DOHH2 (cell line): Measurements from ENCODE around the gene TAF1B.

ENCODE experiments used
- H3F3A ChIP-seq: fragments of 200-600 bp; sonication (generic), shearing (Covaris generic); 2 replicates; pipeline ENCODE4 v1.6.0; 2016; ENCODE audit warnings: antibody characterized with exemption, mild to moderate bottlenecking; ENCODE audit not compliant: control insufficient read depth, insufficient read depth
- H3K27ac ChIP-seq: fragments of 200-600 bp; sonication (generic); 2 replicates; pipeline ENCODE4 v1.5.1; 2014; ENCODE audit warnings: low read depth, mild to moderate bottlenecking, low read length, moderate library complexity
- H3K27me3 ChIP-seq: fragments of 200-600 bp; sonication (generic); 2 replicates; pipeline ENCODE4 v1.6.1; 2014; ENCODE audit warnings: mild to moderate bottlenecking, low read length, mixed read lengths; ENCODE audit not compliant: control insufficient read depth
- H3K36me3 ChIP-seq: fragments of 200-600 bp; sonication (generic); 2 replicates; pipeline ENCODE4 v1.6.1; 2014; ENCODE audit warnings: mild to moderate bottlenecking, low read length, moderate library complexity, mixed read lengths; ENCODE audit not compliant: control insufficient read depth
- H3K4me1 ChIP-seq: fragments of 200-600 bp; sonication (generic); 2 replicates; pipeline ENCODE4 v1.6.1; 2014; ENCODE audit warnings: mild to moderate bottlenecking, low read length, mixed read lengths; ENCODE audit not compliant: control insufficient read depth
- H3K4me2 ChIP-seq: fragments of 200-600 bp; sonication (generic); 2 replicates; pipeline ENCODE4 v1.6.0; 2014; ENCODE audit warnings: mild to moderate bottlenecking, low read length, moderate library complexity
- H3K4me3 ChIP-seq: fragments of 200-600 bp; sonication (generic); 2 replicates; pipeline ENCODE4 v1.5.1; 2014; ENCODE audit warnings: mild to moderate bottlenecking, low read length, mixed read lengths
- H3K79me2 ChIP-seq: fragments of 200-600 bp; sonication (generic); 2 replicates; pipeline ENCODE4 v1.6.1; 2014; ENCODE audit warnings: mild to moderate bottlenecking, low read length, mixed read lengths; ENCODE audit not compliant: control insufficient read depth
- H3K9me2 ChIP-seq: fragments of 200-600 bp; sonication (generic); replicated peaks from 2 replicates; pipeline ENCODE4 v1.6.1; 2014; ENCODE audit warnings: mild to moderate bottlenecking, low read length, mixed read lengths; ENCODE audit not compliant: control insufficient read depth
- H3K9me3 ChIP-seq: fragments of 200-600 bp; sonication (generic); 2 replicates; pipeline ENCODE4 v1.6.1; 2014; ENCODE audit warnings: antibody characterized with exemption, low read length, mixed read lengths; ENCODE audit not compliant: control insufficient read depth, insufficient read depth
- H4K20me1 ChIP-seq: fragments of 200-600 bp; sonication (generic); 2 replicates; pipeline ENCODE4 v1.6.0; 2014; ENCODE audit warnings: low read depth, mild to moderate bottlenecking, antibody characterized with exemption, low read length, moderate library complexity; ENCODE audit not compliant: control insufficient read depth, insufficient read depth
- EZH2phosphoT487 ChIP-seq: fragments of 200-600 bp; sonication (generic); IDR thresholded peaks from 2 replicates; pipeline ENCODE4 v1.6.1; 2017; ENCODE audit warnings: borderline replicate concordance, mild to moderate bottlenecking, antibody characterized with exemption, low read length, moderate library complexity, mixed read lengths
- TF ChIP-seq, protein P1 (sequence below): fragments of 200-600 bp; sonication (generic); IDR thresholded peaks from one replicate; pipeline ENCODE4 v1.5.1; 2014; ENCODE audit warnings: antibody characterized with exemption, mild to moderate bottlenecking, low read depth, low read length; ENCODE audit not compliant: poor library complexity, severe bottlenecking

Gene TAF1B

GRCh38 chr2:9941996-9942390, 98.7 kb downstream of the TAF1B start:
- no peaks in the 10 kb centered on the region for H3K79me2 ChIP-seq
- no peaks in the 10 kb centered on the region for H3K4me1 ChIP-seq
- H3F3A ChIP-seq: no peaks in the 10 kb centered on the region
- H3K27me3 ChIP-seq: peaks cover 24% of the 10 kb centered on the region
- no peaks in the 10 kb centered on the region for H4K20me1 ChIP-seq
- H3K27ac ChIP-seq: no peak overlapping the region
- no peak for TF ChIP-seq EZH2phosphoT487
- no peak overlapping the region for H3K4me3 ChIP-seq
- H3K9me3 ChIP-seq: no peaks in the 10 kb centered on the region
- H3K36me3 ChIP-seq: no peaks in the 10 kb centered on the region
- H3K9me2 ChIP-seq: no peaks in the 10 kb centered on the region
- H3K4me2 ChIP-seq: no peak overlapping the region

DNA sequence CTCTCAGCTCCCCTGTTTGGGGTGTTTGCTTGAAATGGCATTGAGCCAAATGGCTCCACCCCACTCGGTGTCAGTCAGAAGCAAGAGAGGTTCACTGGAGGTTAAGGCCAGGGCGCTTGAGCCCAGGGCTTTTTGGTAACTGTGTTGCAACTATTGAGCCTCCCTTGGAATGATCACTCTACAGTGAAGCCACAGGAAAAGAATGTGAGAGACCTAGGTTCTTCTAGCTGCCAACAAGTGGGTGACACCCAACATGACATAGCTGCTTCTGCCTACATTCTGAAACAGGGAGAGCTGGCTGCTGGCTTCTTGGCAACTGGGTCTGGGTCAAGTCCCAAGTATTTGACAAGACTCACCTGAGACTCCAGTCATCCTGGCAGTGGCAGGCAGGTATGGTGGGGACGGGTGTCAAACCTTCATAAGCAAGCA, 101.1 kb downstream of the TAF1B start:
- Histone ChIP-seq H3K27me3 (peaks cover 26% of the 10 kb centered on the region), H3K27ac (no peak overlapping the region), H3K79me2 (no peaks in the 10 kb centered on the region), H4K20me1 (no peaks in the 10 kb centered on the region), H3K4me3 (no peak overlapping the region), H3K9me3 (no peaks in the 10 kb centered on the region), H3K4me1 (no peaks in the 10 kb centered on the region), H3K36me3 (no peaks in the 10 kb centered on the region), H3K4me2 (no peak overlapping the region), H3F3A (no peaks in the 10 kb centered on the region), H3K9me2 (no peaks in the 10 kb centered on the region)
- no peak for TF ChIP-seq EZH2phosphoT487
- TF ChIP-seq, protein P1, sequence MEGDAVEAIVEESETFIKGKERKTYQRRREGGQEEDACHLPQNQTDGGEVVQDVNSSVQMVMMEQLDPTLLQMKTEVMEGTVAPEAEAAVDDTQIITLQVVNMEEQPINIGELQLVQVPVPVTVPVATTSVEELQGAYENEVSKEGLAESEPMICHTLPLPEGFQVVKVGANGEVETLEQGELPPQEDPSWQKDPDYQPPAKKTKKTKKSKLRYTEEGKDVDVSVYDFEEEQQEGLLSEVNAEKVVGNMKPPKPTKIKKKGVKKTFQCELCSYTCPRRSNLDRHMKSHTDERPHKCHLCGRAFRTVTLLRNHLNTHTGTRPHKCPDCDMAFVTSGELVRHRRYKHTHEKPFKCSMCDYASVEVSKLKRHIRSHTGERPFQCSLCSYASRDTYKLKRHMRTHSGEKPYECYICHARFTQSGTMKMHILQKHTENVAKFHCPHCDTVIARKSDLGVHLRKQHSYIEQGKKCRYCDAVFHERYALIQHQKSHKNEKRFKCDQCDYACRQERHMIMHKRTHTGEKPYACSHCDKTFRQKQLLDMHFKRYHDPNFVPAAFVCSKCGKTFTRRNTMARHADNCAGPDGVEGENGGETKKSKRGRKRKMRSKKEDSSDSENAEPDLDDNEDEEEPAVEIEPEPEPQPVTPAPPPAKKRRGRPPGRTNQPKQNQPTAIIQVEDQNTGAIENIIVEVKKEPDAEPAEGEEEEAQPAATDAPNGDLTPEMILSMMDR: no peak

- Histone ChIP-seq H3K9me3 (no peaks in the 10 kb centered on the region), H3K4me1 (peaks cover 2% of the 10 kb centered on the region), H3K27ac (no peak overlapping the region), H3K79me2 (no peaks in the 10 kb centered on the region), H3F3A (no peaks in the 10 kb centered on the region), H4K20me1 (no peaks in the 10 kb centered on the region), H3K36me3 (no peaks in the 10 kb centered on the region), H3K4me3 (no peak overlapping the region), H3K27me3 (peaks cover 37% of the 10 kb centered on the region), H3K4me2 (no peak overlapping the region), H3K9me2 (no peaks in the 10 kb centered on the region)
- TF ChIP-seq, protein P1: no peak
- TF ChIP-seq EZH2phosphoT487: no peak
These were observed 102.3 kb downstream of the TAF1B start for GRCh38 chr2:9945596-9945995.

DNA sequence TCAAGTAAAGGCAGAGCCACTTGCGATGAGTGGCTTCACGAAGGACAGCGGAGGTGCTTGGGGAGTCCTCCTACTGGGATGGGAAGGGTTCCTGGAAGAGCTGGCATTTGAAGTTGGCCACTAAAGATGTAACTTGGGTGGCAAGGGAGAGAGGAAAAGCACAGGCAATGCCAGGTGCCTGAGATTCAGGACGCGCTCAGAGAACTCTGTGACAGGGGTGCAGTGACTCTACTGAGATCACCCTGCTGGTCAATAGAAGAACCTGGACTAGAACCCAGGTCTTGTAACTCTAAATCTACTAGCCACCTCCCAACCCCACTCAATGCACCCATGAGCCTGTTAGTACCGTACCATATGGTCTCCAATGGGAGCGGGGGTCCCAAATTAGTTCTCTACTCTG, 102.8 kb downstream of the TAF1B start:
- no peak overlapping the region for H3K27ac ChIP-seq
- H3K27me3 ChIP-seq: peaks cover 40% of the 10 kb centered on the region
- no peaks in the 10 kb centered on the region for H3K79me2 ChIP-seq

More for the DNA sequence above, 102.8 kb downstream of the TAF1B start:
- H3K4me2 ChIP-seq: no peak overlapping the region
- no peaks in the 10 kb centered on the region for H3K9me2 ChIP-seq
- TF ChIP-seq, protein P1: no peak
- TF ChIP-seq EZH2phosphoT487: no peak
- no peak overlapping the region for H3K4me3 ChIP-seq
- no peaks in the 10 kb centered on the region for H3K9me3 ChIP-seq
- H3K36me3 ChIP-seq: no peaks in the 10 kb centered on the region
- no peaks in the 10 kb centered on the region for H3F3A ChIP-seq
- H4K20me1 ChIP-seq: no peaks in the 10 kb centered on the region
- H3K4me1 ChIP-seq: peaks cover 4% of the 10 kb centered on the region
